K562 (cell line): ENCODE data around the gene TMEM127. TPM values are rescaled to one million over a fixed set of nuclear protein-coding genes. Genes with fewer than 3 reads are reported as not detected.
A peak's percentile ranks its signal among the peaks of the same experiment; 100 is the strongest.

Source experiments
- ATF7 ChIP-seq: fragments of 450-650 bp; IDR thresholded peaks from 2 replicates; pipeline ENCODE4 v1.7.1; 2014; ENCODE audit warnings: mild to moderate bottlenecking, moderate library complexity
- CBFA2T2 ChIP-seq: fragments of 450-650 bp; conservative IDR thresholded peaks from 2 replicates; pipeline ENCODE4 v1.6.1; 2017; ENCODE audit warnings: mild to moderate bottlenecking
- CEBPB ChIP-seq: fragments of 450-650 bp; IDR thresholded peaks from 2 replicates; pipeline ENCODE4 v1.6.1; 2016; ENCODE audit warnings: missing genetic modification characterization, missing compliant biosample characterization
- CGGBP1 ChIP-seq: fragments of 250-450 bp; sonication (Bioruptor Pico); IDR thresholded peaks from 2 replicates; pipeline ENCODE4 v1.9.0; 2021; ENCODE audit warnings: mild to moderate bottlenecking
- CHD4 ChIP-seq: fragments of 200-600 bp; sonication (generic); IDR thresholded peaks from 3 replicates; pipeline ENCODE4 v1.6.1; 2012; ENCODE audit warnings: low read depth, mild to moderate bottlenecking, mixed read lengths, low read length, inconsistent platforms; ENCODE audit not compliant: insufficient read depth, insufficient replicate concordance, poor library complexity, severe bottlenecking
- CXXC5 ChIP-seq: fragments of 250-450 bp; sonication (Bioruptor Pico); IDR thresholded peaks from 2 replicates; pipeline ENCODE4 v1.8.0; 2022; ENCODE audit warnings: inconsistent platforms, mild to moderate bottlenecking, moderate library complexity
- DEAF1 ChIP-seq: fragments of 450-650 bp; formaldehyde crosslinking; IDR thresholded peaks from 2 replicates; pipeline ENCODE4 v1.4.0; 2020; ENCODE audit warnings: mild to moderate bottlenecking, moderate library complexity
- ETV1 ChIP-seq: fragments of 450-650 bp; conservative IDR thresholded peaks from 2 replicates; pipeline ENCODE4 v1.6.1; 2016; ENCODE audit warnings: missing genetic modification characterization, control low read depth, low read depth, missing compliant biosample characterization
- GABPA ChIP-seq: fragments of 200-800 bp; sonication (Bioruptor generic); conservative IDR thresholded peaks from 2 replicates; pipeline ENCODE4 v1.6.1; 2016; ENCODE audit warnings: low read depth, missing genetic modification characterization, missing compliant biosample characterization
- HEY1 ChIP-seq: fragments of 250-450 bp; sonication (Bioruptor Pico); IDR thresholded peaks from 2 replicates; pipeline ENCODE4 v1.5.0; 2020; ENCODE audit warnings: mild to moderate bottlenecking, moderate library complexity, borderline replicate concordance
- HLTF ChIP-seq: fragments of 450-650 bp; IDR thresholded peaks from 2 replicates; pipeline ENCODE4 v1.6.1; 2016
- MTA1 ChIP-seq: fragments of 450-650 bp; IDR thresholded peaks from 2 replicates; pipeline ENCODE4 v1.6.1; 2017; ENCODE audit warnings: borderline replicate concordance
- NR1H2 ChIP-seq: sonication (generic); formaldehyde crosslinking; IDR thresholded peaks from 2 replicates; pipeline ENCODE4 v1.4.0; 2020; ENCODE audit warnings: mild to moderate bottlenecking, missing genetic modification reagents
- PHB ChIP-seq: fragments of 250-450 bp; sonication (Bioruptor Pico); IDR thresholded peaks from 2 replicates; pipeline ENCODE4 v1.5.0; 2021
- PHF8 ChIP-seq: fragments of 200-600 bp; sonication (generic); IDR thresholded peaks from 2 replicates; pipeline ENCODE4 v1.6.1; 2012; ENCODE audit warnings: mixed run types, mild to moderate bottlenecking, inconsistent platforms, low read length, moderate library complexity, borderline replicate concordance
- PURB ChIP-seq: sonication (generic); formaldehyde crosslinking; IDR thresholded peaks from 2 replicates; pipeline ENCODE4 v1.9.0; 2021; ENCODE audit warnings: low read depth, mild to moderate bottlenecking, missing genetic modification reagents
- RAD21 ChIP-seq, 2 experiments: fragments of 250-450 bp in 1 of 2; fragments of 450-650 bp in 1 of 2; sonication (Bioruptor Pico) in 1 of 2; formaldehyde crosslinking in 1 of 2; IDR thresholded peaks in 1 of 2; conservative IDR thresholded peaks in 1 of 2; 2 replicates each; pipeline versions ENCODE4 v1.4.0 to v1.8.0; 2020 to 2022; ENCODE audit warnings: mild to moderate bottlenecking in 2 of 2, moderate library complexity in 1 of 2
- RB1 ChIP-seq: fragments of 450-650 bp; IDR thresholded peaks from 2 replicates; pipeline ENCODE4 v1.6.1; 2017; ENCODE audit warnings: low read depth, mild to moderate bottlenecking
- RHOXF2B ChIP-seq: fragments of 250-450 bp; sonication (Bioruptor Pico); conservative IDR thresholded peaks from 2 replicates; pipeline ENCODE4 v1.5.1; 2021
- U2AF1 ChIP-seq: fragments of 200-400 bp; formaldehyde crosslinking; optimal IDR thresholded peaks from 2 replicates; pipeline ENCODE3; 2017; ENCODE audit warnings: mild to moderate bottlenecking, low read depth, low read length, moderate library complexity
- ZBTB7A ChIP-seq: IDR thresholded peaks from 2 replicates; pipeline ENCODE4 v1.6.1; 2011; ENCODE audit warnings: low read depth, mild to moderate bottlenecking, low read length, moderate library complexity, borderline replicate concordance; ENCODE audit not compliant: control insufficient read depth
- ZNF124 ChIP-seq: sonication (generic); formaldehyde crosslinking; IDR thresholded peaks from 2 replicates; pipeline ENCODE4 v1.8.1; 2022; ENCODE audit warnings: missing genetic modification reagents
- ZNF165 ChIP-seq: fragments of 250-450 bp; sonication (Bioruptor Pico); IDR thresholded peaks from 2 replicates; pipeline ENCODE4 v1.4.0; 2020; ENCODE audit warnings: borderline replicate concordance
- ZNF354B ChIP-seq: fragments of 250-450 bp; sonication (Bioruptor Pico); IDR thresholded peaks from 2 replicates; pipeline ENCODE4 v1.4.0; 2020
- ZNF436 ChIP-seq: fragments of 250-450, 450-650 bp; sonication (Bioruptor Pico); formaldehyde crosslinking; IDR thresholded peaks from 2 replicates; pipeline ENCODE4 v1.7.0; 2020; ENCODE audit warnings: mild to moderate bottlenecking
- polyA plus RNA-seq, 8 experiments: library from polyadenylated mRNA; depleted of rRNA in 4 of 8; stranded (reverse) in 5 of 8; unstranded in 3 of 8; fragments of >200 nt; fragmentation: Nextera tagmentation in 2 of 8; fragmentation: Illumina TruSeq in 1 of 8; extraction: Ambion mirVana in 2 of 8; extraction: Trizol in 1 of 8; gene quantifications; 2 replicates each; pipeline versions ENCODE4 v1.2.1 to v1.2.3, GENCODE V29; 2011 to 2014; ENCODE audit warnings: inconsistent platforms in 1 of 8, missing spikeins in 1 of 8
- total RNA-seq, 7 experiments: library from RNA; depleted of rRNA in 6 of 7; stranded (reverse); fragments of >200 nt in 6 of 7; fragmentation: Illumina TruSeq in 2 of 7; extraction: Trizol in 2 of 7; gene quantifications; 2 replicates each; pipeline versions ENCODE4 v1.2.1 to v1.2.3, GENCODE V29; 2011 to 2021; ENCODE audit warnings: low replicate concordance in 1 of 7

TMEM127 gene
- total and polyA plus RNA-seq, 9 of the 15 experiments (the other 6 are each of a cell fraction or from before 2014, with no cell fraction given) = 1.7 to 20.0 (median 9.9) TPM

GRCh38 chr2:96209011-96209728 lies 56.6 kb downstream of the TMEM127 start (continued):
- TF ChIP-seq HEY1 = no peak
- TF ChIP-seq PHB (CRISPR knock-in tag) = no peak
- TF ChIP-seq CXXC5 (CRISPR knock-in tag) = peak; percentile 5; the same call in 1 of the 2 replicates
- no peak for TF ChIP-seq RHOXF2B (CRISPR knock-in tag)
- TF ChIP-seq CEBPB (tag) = peak; percentile 52; the same call in 1 of the 2 replicates
- no peak for TF ChIP-seq CHD4
- no peak for TF ChIP-seq ZNF354B (CRISPR knock-in tag)
- no peak for TF ChIP-seq MTA1
- TF ChIP-seq U2AF1 = no peak
- no peak for TF ChIP-seq DEAF1
- no peak for TF ChIP-seq ATF7
- no peak for TF ChIP-seq PHF8
- TF ChIP-seq HLTF = no peak
- TF ChIP-seq CBFA2T2 = no peak
- no peak for TF ChIP-seq NR1H2
- TF ChIP-seq ZNF165 (CRISPR knock-in tag) = no peak
- no peak; the same call in 1 of the 2 replicates for TF ChIP-seq CGGBP1 (CRISPR knock-in tag)
- TF ChIP-seq ZNF436 = no peak
- no peak for TF ChIP-seq PURB (CRISPR knock-in tag)
- TF ChIP-seq ETV1 (tag) = no peak
- TF ChIP-seq ZBTB7A = peak; percentile 73; the same call in 1 of the 2 replicates
- TF ChIP-seq RB1 = no peak
- peak; percentile 57 for TF ChIP-seq GABPA (tag)
- TF ChIP-seq RAD21 (CRISPR knock-in tag; conservative IDR thresholded peaks at IDR 0.05 in 1 of 2, IDR thresholded peaks at IDR 0.05 in 1 of 2) = no peak
- TF ChIP-seq ZNF124 (CRISPR knock-in tag) = no peak
